Head of caudate nucleus (tissue), 42 donors: ENCODE results near the gene CERCAM.
"Not testable (repeated sequence)": the region's sequence is repeated elsewhere in the genome, so short reads cannot be mapped to it uniquely, and the experiment has no call there.

Experiments used
- DNase-seq, 42 donors: peaks; one replicate each; pipeline versions ENCODE4 v3.0.0 to v3.0.0-alpha.2; 2020 to 2021; ENCODE audit warnings: mixed read lengths in 7 of 42
- intact Hi-C: fragments of 100-400 bp; cut with DNase I; formaldehyde crosslinking; loops from one replicate; pipeline ENCODE4 v1.15.0; 2022

CERCAM gene

GRCh38 chr9:128429513-128430086 is 8.9 kb downstream of the CERCAM start:
- intact Hi-C loops = loop anchor here (10.0 kb wide), 1 partner anchor 155 kb away; the partner anchor contains the start of genes GOLGA2 and SWI5
- DNase-seq = no peak

GRCh38 chr9:128431207-128431606 is 10.6 kb downstream of the CERCAM start:
- DNase-seq = peak in 1 of 42 donors; percentile 32
- intact Hi-C loops = no loop called here

- intact Hi-C loops = no loop called here
- DNase-seq = no peak
Measured at GRCh38 chr9:128434340-128434739, 13.7 kb downstream of the CERCAM start.

GRCh38 chr9:128435611-128436010 is 15.0 kb downstream of the CERCAM start:
- DNase-seq = no peak
- intact Hi-C loops = no loop called here

- intact Hi-C loops = no loop called here
- DNase-seq = peak; percentile 67 to 95 (median 85)
Measured at GRCh38 chr9:128438343-128439109, 17.9 kb downstream of the CERCAM start.

GRCh38 chr9:128439273-128439672 is 18.6 kb downstream of the CERCAM start:
- DNase-seq = no peak
- intact Hi-C loops = no loop called here

GRCh38 chr9:128442150-128442549 is 21.5 kb downstream of the CERCAM start:
- intact Hi-C loops = no loop called here
- no peak for DNase-seq

- intact Hi-C loops, DNase-seq: not testable (repeated sequence)
Measured at GRCh38 chr9:128446505-128446904, 25.8 kb downstream of the CERCAM start.

GRCh38 chr9:128448746-128449145 is 28.1 kb downstream of the CERCAM start:
- no peak for DNase-seq
- intact Hi-C loops = no loop called here

- intact Hi-C loops = loop anchor here (10.0 kb wide), 1 partner anchor 90 kb away; no protein-coding TSS in a partner anchor
- no peak for DNase-seq
Measured at GRCh38 chr9:128454991-128455390, 34.3 kb downstream of the CERCAM start.

GRCh38 chr9:128455849-128456612 is 35.4 kb downstream of the CERCAM start, which contains the start of gene ODF2:
TSS of gene ODF2 (plus strand) at chr9:128456006. CDS start at chr9:128456092, 86 bp downstream.
- intact Hi-C loops = loop anchor here (10.0 kb wide), 1 partner anchor 89 kb away; no protein-coding TSS in a partner anchor
- peak; percentile 97 to 100 (median 99) for DNase-seq

GRCh38 chr9:128456613-128457061 is 36.0 kb downstream of the CERCAM start:
- peak; percentile 28 to 86 (median 72) for DNase-seq
- intact Hi-C loops = loop anchor here (10.0 kb wide), 1 partner anchor 88 kb away; no protein-coding TSS in a partner anchor

- intact Hi-C loops = loop anchor here (10.0 kb wide), 1 partner anchor 88 kb away; no protein-coding TSS in a partner anchor
- no peak for DNase-seq
Measured at GRCh38 chr9:128457207-128457606, 36.5 kb downstream of the CERCAM start.

GRCh38 chr9:128459011-128459410 is 38.4 kb downstream of the CERCAM start:
- intact Hi-C loops = loop anchor here (10.0 kb wide), 1 partner anchor 86 kb away; no protein-coding TSS in a partner anchor
- no peak for DNase-seq

- intact Hi-C loops = no loop called here
- no peak for DNase-seq
Measured at GRCh38 chr9:128469070-128469469, 48.4 kb downstream of the CERCAM start.

- DNase-seq = peak in 23 of 42 donors; percentile 7 to 58 (median 23)
Measured at GRCh38 chr9:128470560-128470959, 49.9 kb downstream of the CERCAM start.

GRCh38 chr9:128473104-128473503 is 52.4 kb downstream of the CERCAM start:
- intact Hi-C loops = no loop called here

More at GRCh38 chr9:128470560-128470959, 49.9 kb downstream of the CERCAM start:
- intact Hi-C loops = no loop called here

GRCh38 chr9:128475867-128476266 is 55.2 kb downstream of the CERCAM start:
- no peak for DNase-seq
- intact Hi-C loops = no loop called here

More at GRCh38 chr9:128473104-128473503, 52.4 kb downstream of the CERCAM start:
- DNase-seq = no peak

- no peak for DNase-seq
- intact Hi-C loops = no loop called here
Measured at GRCh38 chr9:128479262-128479661, 58.6 kb downstream of the CERCAM start.
